Frontal cortex (tissue), 4 donors: ENCODE data around the gene TEDDM1. TPM values are rescaled to one million over a fixed set of nuclear protein-coding genes. Genes with fewer than 3 reads are reported as not detected.
"Not testable (repeated sequence)": the region's sequence is repeated elsewhere in the genome, so short reads cannot be mapped to it uniquely, and the experiment has no call there.

Experiments
- DNase-seq, 2 donors: peaks; one replicate each; pipeline ENCODE4 v3.0.0; 2012; ENCODE audit warnings: low spot score in 2 of 2
- FAIRE-seq: peaks from 2 replicates; lab custom pipeline; 2012; peaks lifted over from hg19 to GRCh38; lab: Jason Lieb, UNC
- total RNA-seq: library from RNA; depleted of rRNA; stranded (reverse); fragments of >200 nt; gene quantifications from one replicate; pipeline ENCODE4 v1.2.3, GENCODE V29; 2014
- donor health status: control.
- donor health status: control.
- donor health status: control.

Gene TEDDM1, protein sequence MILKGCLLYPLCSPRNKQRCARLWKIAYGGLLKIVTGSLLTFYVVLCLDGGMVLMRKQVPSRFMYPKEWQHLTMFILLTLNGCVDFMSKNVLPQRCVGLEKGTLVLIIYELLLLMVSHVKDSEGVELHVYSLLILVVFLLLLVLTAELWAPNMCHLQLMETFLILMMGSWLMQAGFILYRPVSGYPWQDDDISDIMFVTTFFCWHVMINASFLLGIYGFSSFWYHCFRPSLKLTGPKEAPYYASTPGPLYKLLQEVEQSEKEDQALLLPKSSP
- total RNA-seq: not detected

DNA sequence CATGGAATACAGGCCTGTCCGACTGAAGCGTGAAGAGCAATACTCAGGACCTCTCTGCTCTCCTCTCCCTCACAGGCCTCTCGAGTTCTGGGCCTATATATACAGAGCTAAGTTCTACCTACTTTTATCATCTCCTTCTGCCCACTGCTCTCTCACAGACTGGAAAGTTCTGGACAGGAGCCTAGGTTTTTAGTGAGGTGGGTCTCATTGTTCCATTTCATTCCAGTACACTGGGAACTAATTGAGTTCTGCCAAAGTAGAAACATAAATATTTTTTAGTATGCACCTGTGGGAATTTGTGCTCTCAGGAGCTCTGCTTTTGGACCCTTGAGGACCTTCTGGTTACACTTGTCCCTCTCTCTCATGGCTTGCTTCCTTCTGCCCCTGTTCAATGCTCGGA is at the start of gene TEDDM1:
TSS of gene TEDDM1 (minus strand) at position 101 of the 400 bp plus-strand sequence. CDS start 182 bp downstream, outside the sequence.
- DNase-seq: no peak
- no peak for FAIRE-seq

DNA sequence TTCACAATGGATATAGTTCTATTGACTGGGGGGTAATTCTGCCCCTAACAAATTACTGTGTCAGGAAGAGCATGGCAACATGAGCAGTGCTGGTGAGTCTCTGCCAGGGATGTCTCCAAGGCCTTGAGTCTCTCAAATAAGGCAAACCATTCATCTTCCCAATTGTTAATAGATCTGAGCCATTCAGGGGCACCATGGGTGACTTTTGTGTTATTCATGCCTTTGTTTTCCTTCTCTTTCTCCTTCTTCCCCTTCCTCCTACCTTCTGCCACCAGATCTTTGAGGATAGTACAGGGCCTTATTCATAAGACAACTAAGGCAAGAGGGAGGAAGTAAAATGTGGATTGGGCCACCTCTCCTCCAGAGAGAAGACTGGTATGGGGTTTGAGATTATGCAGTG is 49.6 kb upstream of the TEDDM1 start, which contains the start of gene RGSL1:
TSS of gene RGSL1 (plus strand) at position 60 of the 400 bp plus-strand sequence. CDS start at position 80, 20 bp downstream.
- no peak for DNase-seq
- no peak for FAIRE-seq

DNA sequence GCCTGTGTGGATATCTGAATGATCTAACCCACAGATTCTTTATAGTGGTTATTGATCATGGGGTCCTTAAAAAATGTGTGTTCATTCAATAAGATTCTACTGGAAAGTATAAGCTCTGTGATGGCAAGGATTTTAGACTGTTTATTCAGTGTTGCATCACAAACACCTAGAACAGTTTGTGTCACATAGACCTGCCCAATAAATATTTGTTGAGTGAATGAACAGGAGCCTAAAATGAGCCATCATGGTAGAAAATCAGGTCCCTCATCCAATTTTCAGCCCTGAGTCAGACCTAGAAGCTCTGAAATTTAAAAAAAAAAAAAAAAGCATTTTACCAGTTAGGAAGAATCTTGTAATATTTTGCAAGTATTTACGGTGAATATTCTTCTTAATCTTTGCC is 47.2 kb upstream of the TEDDM1 start:
- FAIRE-seq: no peak
- no peak for DNase-seq

DNA sequence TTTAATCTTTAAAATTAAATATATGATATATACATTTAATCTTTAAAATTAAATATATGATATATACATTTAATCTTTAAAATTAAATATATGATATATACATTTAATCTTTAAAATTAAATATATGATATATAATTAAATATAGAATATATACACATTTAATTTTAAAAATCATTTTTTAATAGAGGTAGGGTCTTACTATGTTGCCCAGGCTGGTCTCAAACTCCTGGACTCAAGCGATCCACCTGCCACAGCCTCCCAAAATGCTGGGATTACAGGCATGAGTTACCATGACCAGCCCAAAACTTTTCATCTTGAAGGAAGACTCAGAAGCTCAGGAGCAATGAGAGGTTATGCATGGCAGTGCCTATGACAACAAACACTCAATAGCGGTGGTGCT is 46.7 kb upstream of the TEDDM1 start:
- not testable (repeated sequence) for FAIRE-seq, DNase-seq

DNA sequence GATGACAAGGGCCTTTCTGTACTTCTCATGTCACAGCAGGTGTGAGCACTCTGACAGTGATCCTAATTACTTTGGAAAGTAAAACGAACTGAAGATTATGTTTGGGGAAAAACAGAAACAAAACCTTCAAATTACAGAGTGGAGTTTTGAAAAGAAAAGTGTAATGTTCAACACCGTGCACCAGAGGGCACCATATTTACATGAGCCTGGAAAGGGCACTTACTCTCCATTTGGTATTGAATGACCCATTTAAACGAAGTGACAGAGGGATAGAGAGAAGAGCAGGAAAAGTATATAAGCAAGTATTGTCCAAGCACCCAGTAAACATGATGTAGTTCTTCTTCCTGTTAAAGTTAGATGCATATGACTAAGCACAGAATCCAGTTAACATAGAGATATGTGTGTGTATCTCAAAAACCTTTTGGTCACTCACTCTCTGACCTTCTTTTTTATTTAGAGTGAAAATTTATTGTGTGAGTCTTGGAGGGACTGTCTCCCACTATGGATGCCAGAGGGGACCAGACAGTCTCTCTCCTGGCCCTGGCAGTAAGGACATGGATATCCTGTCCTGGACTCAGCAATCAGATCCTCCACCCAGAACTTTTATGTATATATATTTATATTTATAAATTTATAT is 45.7 kb upstream of the TEDDM1 start:
- DNase-seq (peak in 1 of 2 donors; percentile 25), FAIRE-seq (no peak)

DNA sequence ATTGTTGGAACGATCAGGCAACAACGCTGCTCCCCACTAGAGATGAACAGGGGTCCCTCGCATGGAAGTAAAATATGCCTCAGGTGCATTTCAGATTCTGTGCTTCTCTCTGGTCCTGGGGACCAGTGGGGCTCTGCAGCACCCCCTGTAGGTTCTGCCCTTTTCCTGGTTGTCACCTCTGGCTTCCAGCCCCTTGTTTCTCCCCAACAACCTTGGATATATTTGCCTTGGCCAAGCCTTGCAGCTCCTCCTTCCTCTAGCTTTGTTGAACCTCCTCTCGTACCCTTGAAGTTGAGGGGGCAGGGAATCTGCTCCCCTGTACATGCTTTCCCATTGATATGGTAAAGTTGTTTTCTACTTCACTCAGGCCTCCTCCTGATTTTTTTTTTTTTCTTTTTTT is 44.0 kb upstream of the TEDDM1 start:
- DNase-seq: no peak
- FAIRE-seq: no peak

DNA sequence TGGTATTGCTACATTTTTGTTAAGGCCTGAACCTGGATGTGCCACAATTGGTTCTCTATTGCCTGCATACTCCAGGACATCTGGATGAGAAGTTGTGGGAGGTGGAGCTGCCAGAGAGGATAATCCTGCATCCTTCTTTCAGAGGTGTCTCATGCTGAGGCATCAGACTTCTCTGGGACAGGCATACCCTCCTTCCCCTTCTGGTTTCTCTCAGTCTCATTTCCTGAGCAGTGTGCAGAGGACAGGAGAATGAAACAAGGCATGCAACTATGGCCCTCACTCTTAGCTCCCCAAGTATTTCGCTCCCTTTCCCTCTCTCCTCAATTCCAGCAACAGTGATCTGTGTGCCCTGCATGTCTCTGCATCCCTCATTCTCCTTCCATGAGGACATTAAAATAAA is 41.9 kb upstream of the TEDDM1 start:
- no peak for FAIRE-seq
- no peak for DNase-seq

DNA sequence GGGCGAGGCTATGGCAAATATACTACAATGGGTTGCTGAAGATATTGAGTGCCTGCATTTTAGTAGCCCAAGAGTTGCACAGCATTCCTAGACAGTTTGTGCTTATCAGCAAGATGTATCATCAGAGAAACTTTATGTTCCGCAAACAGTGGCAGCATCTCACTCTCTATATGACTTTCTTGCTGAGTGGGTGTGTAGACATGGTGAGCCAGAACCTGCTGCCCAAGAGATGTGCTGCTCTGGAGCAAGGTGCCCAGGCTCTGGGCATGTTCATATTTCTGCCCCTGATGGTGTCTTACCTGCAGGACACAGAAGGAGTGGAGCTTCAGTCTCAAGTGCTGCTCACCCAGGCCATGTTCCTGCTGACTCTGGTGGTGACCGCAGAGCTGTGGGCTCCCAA is 41.3 kb upstream of the TEDDM1 start:
- no peak for DNase-seq
- FAIRE-seq: no peak

DNA sequence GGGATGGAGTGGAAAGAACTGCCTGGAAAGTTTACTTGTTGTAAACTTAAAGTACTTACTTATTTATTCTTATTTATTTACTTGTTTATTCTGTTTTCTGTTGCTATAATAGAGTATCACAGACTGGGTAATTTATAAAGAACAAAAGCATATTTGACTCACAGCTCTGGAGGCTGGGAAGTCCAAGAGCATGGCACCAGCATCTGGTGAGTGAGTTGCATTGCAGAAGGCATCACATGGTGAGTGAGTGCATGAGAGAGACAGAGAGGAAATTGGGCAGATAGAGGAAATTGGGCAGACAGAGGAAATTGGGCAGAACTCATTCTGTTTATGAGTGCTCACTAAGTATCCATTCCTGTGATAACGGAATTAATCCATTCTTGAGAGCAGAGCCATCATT is 37.9 kb upstream of the TEDDM1 start:
- FAIRE-seq (no peak), DNase-seq (no peak)

DNA sequence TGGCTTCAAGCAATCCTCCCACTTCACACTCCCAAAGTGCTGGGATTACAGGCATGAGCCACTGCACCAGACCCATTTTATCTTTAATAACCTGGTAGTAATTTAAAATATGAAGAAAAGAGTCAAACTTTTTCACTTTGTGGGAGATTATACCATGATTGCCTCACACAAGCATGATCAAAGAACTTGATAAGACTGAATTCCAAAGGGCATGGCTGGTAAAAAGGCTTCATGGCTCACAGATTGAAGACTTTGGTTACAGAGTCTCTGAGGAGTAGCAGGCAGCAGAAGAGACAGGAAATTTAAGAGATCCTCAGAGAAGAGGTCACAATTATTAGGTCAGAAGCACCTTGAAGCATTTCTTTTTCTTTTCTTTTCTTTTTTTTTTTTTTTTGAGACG is 33.1 kb upstream of the TEDDM1 start:
- FAIRE-seq: no peak

DNA sequence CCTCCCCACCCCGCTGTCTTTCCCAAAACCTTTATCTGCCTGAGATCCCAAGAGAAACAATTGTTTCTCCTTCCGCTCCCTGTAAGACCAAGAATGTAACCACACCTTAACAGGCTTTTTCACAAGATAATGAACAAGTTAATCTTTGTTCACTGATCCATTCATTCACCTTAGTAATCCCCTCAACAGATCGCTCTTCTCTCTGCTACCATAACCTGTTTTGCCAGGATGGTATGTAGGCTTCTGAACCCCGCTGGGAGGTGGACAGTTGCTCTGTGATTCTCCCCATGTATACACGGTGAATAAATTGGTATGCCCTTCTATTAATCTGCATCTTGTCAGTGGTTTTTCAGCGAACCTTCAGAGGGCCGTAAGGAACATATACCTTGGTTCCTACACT is 30.8 kb upstream of the TEDDM1 start:
- FAIRE-seq: no peak

More for the DNA sequence above, 33.1 kb upstream of the TEDDM1 start:
- DNase-seq: no peak

DNA sequence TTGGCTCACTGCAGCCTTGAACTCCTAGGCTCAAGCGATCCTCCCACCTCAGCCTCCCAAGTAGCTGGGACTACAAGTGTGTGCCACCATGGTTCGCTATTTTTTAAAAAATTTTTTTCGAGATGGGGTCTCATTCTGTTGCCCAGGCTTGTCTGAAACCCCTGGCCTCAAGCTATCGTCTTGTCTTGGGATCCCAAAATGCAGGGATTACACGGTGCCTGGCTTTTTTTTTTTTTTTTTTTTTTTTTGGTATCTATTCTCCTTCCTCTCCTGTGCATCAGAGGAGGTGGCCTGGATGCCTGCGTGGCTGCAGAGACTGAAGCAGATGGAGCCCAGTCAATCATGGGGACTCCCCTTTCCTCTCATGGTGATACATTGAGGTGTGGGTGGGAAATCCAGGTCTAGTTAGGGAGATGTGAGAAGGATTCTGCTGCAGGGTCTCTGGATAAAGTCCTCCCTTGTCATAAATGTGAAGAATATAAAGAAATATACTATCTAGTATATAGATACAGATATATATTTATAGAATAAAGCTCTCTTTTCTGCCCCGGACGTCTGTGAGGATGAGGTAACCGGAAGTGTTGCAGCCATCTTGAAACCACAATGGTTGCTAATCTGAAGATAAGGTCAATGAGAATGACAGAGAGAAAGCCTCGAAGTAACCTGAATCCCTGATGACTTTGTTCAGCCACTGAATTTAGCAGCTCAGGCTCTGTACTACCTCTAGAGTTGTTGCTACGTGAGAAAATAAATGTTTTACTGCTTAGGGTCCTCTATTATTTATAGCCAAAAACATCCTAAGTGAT is 30.0 kb upstream of the TEDDM1 start:
- no peak for DNase-seq
- no peak for FAIRE-seq

More for the DNA sequence above, 30.8 kb upstream of the TEDDM1 start:
- no peak for DNase-seq

DNA sequence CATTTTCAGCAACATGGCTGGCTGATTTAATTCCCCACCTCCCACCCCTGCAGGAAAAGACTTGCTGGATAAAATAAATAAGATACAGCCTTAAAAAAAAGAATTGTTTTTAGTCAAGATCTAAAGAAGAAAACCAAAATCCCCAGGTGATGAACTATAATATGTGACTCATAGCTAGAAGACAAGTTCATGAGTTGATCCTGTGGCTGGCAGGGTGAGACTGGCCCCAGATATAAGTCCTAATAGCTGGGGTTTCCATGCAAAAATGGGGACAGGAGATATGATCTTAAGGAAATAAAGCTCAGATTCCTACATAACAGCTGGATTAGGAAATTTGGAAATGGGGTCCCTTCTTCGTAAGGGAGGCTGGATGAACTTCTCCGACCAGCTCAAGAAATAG is 27.6 kb upstream of the TEDDM1 start:
- DNase-seq (no peak), FAIRE-seq (no peak)

DNA sequence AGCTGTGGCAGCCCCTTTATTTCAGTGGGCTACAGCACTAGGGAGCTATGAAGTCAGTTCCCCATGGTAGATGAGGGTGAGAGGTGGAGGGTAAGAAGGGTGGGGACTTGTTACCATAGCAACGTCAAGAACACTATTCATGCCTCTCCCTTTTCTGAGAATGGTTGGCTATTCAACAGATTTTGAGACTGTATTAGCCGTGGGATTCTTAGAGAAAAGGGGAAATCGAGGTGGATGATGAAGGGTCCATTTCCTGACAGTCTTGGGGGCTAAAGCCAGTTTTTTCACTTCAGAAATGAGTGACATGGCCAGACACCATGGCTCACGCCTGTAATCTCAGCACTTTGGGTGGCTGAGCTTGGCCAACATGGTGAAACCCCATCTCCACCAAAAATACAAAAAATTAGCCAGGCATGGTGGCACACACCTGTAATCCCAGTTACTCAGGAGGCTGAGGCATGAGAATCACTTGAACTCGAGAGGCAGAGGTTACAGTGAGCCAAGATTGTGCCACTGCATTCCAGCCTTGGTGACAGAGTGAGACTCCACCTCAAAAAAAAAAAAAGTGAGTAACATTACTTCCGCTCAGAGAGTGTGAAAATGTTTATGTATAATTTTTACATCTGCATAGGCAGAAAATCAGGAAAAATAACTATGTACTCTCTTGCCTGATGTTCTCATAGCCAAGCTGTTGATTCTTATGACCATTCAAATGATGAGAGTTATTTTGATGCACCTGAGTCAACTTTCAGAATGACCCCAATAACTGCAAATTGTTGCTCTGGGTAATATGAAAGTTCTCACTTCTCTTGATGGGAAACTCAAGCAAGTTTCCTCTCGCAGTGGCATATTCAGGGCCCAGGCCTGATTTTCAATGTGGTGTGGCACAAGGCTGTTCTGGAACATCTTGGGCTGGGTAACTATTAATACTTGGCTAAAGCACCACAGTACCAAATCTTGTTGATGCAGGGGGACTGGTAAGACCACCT is 26.3 kb upstream of the TEDDM1 start:
- DNase-seq (no peak), FAIRE-seq (no peak)

DNA sequence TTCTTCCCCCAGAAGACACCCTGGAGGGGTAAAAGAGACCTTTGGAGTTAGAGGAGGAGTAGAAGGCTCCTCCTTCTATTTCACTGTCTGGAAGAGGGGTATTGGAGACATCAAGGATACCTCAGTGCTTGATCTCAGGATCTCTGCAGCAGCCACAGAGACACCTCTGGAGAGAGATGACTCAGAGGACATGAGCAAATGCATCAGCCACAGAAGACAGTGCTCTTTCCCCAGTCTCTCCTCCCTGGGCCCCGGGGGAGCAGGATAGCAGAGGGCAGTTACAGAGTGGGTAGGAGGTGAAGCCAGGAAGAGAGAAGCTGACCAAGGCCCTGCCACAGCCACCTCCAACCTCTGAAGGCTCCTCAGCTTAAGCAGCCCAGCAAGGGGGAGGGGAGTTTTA is 15.3 kb upstream of the TEDDM1 start:
- FAIRE-seq: no peak
- no peak for DNase-seq

DNA sequence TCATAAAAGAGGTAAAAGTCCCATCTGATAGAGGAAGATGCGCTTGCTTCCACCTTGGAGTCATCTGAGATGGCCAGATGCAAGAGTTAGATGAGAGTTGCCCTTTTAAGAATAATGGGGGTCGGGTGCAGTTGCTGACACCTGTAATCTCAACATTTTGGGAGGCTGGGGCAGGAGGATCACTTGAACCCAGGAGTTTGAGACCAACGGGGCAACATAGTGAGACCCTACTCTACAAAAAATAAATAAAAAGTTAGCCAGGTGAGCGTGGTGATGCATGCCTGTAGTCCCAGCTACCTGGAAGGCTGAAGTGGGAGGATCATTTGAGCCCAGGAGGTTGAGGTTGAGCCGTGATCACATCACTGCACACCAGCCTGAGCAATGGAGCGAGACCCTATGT is 13.5 kb upstream of the TEDDM1 start:
- DNase-seq (no peak), FAIRE-seq (no peak)

DNA sequence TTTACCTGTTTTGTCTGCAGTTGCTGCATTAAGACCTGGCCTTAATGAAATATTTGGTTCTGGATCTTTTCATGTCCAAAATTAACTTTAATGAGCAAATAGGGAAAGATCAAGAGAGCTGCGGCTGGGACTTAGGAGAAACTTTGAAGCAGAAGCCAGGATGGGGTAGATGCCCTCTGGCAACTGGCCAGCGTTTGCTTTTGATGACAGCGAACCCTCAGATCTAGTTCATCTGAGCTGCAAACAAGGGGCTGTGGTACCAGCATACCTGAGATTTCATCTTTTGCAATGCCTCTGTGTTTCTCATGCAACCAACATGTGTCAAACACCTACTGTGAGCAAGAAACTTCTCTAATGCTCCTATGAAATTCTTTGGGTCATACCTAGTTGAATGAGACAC is 13.0 kb upstream of the TEDDM1 start:
- DNase-seq: no peak
- no peak for FAIRE-seq

DNA sequence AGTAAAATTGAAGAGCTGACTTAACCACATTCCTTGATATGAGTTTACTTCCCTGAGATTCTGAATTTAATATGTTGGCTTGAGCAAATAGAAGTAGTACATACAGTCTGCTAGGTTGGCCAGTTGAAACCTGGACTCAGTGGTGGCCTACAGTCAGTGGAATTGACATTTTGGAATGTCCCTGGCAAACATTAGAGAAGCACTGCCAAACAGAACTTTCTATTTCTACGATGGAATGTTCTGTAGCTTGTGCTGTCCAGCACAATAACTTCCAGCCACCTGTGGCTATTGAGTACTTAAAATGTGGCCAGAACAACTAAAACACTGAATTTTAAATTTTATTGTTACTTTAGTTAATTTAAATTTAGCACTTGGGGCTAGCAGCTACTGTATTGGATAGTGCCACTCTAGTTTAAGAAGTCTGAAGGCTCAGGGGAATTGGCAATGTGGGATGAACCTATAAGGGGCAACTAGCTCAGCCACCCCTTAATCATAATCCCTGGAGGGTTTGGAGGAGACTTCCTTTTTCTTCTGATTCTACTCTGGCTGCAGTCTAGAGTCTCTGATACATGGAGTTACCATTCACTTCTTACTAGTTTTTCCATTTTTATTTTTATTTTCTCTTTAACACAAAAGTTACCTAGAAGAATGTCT is 10.3 kb upstream of the TEDDM1 start:
- no peak for FAIRE-seq
- DNase-seq: no peak

DNA sequence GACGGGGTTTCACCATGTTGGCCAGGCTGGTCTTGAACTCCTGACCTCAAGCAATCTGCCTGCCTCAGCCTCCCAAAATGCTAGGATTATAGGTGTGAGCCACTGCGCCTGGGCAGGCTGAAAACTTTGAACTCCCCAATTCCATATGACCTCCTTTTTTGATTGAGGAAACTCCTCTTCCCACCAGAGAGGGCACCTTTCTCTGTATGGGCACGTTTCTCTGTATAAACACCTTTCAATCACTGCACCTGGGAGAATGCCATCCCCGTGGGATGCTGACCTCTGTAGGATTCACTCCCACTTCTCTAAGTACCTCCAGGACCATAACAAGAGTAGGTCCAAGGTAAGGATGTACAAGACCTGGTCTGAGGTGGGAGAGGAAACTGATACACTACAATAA is 9.7 kb upstream of the TEDDM1 start:
- DNase-seq (no peak), FAIRE-seq (no peak)
